Breast epithelium (tissue), 4 donors: Measurements from ENCODE around the gene CALML3. TPM values are rescaled to one million over a fixed set of nuclear protein-coding genes. Genes with fewer than 3 reads are reported as not detected.

ENCODE experiments used
- DNase-seq, 2 donors: peaks; one replicate each; pipeline ENCODE4 v3.0.0-alpha.2; 2019; ENCODE audit warnings: low spot score in 2 of 2
- H3K27ac ChIP-seq, 2 donors: fragments of 200-600 bp; sonication (generic) in 1 of 2; one replicate each; pipeline ENCODE4 v1.5.1; 2016 to 2019; ENCODE audit warnings: mild to moderate bottlenecking in 1 of 2
- H3K27me3 ChIP-seq, 2 donors: fragments of 200-600 bp; sonication (generic) in 1 of 2; one replicate each; pipeline versions ENCODE4 v1.5.1 to v1.6.0; 2017 to 2019; ENCODE audit warnings: control low read depth in 1 of 2, mild to moderate bottlenecking in 1 of 2
- H3K36me3 ChIP-seq: fragments of 200-600 bp; one replicate; pipeline ENCODE4 v1.5.1; 2019
- H3K4me1 ChIP-seq, 2 donors: fragments of 200-600 bp; sonication (generic); one replicate each; pipeline ENCODE4 v1.5.1; 2016 to 2019; ENCODE audit warnings: control low read depth in 1 of 2
- H3K4me3 ChIP-seq, 3 donors: fragments of 200-600 bp; sonication (generic); 1 replicate in 2 of 3; 2 replicates in 1 of 3; pipeline ENCODE4 v1.5.1; 2016 to 2019; ENCODE audit warnings: mild to moderate bottlenecking in 3 of 3, moderate library complexity in 2 of 3
- H3K9me3 ChIP-seq, 2 donors: fragments of 200-600 bp; sonication (generic) in 1 of 2; one replicate each; pipeline ENCODE4 v1.5.1; 2016 to 2019; ENCODE audit warnings: control low read depth in 1 of 2
- CTCF ChIP-seq, 3 donors: fragments of 450-650 bp; IDR thresholded peaks; one replicate each; pipeline ENCODE4 v1.5.1; 2016 to 2017; ENCODE audit warnings: antibody characterized with exemption in 3 of 3, mild to moderate bottlenecking in 3 of 3, moderate library complexity in 3 of 3
- POLR2A ChIP-seq: fragments of 450-650 bp; IDR thresholded peaks from one replicate; pipeline ENCODE4 v1.6.1; 2016; ENCODE audit warnings: antibody characterized with exemption, mild to moderate bottlenecking, moderate library complexity
- POLR2AphosphoS5 ChIP-seq, 3 donors: sonication (generic); formaldehyde crosslinking; IDR thresholded peaks; one replicate each; pipeline ENCODE4 v1.6.1; 2017; ENCODE audit warnings: antibody characterized with exemption in 3 of 3
- intact Hi-C: fragments of 100-400 bp; cut with DNase I; formaldehyde crosslinking; loops from one replicate; pipeline ENCODE4 v1.15.1; 2023; ENCODE audit warnings: low total_unique reads
- total RNA-seq, 3 donors: library from RNA; depleted of rRNA; stranded (reverse); fragments of >200 nt; gene quantifications; one replicate each; pipeline ENCODE4 v1.1.0, GENCODE V29; 2016

The CALML3 gene
- total RNA-seq, 3 donors from 2014 or later: 3.6 to 13.5 TPM; not detected in 1

DNA sequence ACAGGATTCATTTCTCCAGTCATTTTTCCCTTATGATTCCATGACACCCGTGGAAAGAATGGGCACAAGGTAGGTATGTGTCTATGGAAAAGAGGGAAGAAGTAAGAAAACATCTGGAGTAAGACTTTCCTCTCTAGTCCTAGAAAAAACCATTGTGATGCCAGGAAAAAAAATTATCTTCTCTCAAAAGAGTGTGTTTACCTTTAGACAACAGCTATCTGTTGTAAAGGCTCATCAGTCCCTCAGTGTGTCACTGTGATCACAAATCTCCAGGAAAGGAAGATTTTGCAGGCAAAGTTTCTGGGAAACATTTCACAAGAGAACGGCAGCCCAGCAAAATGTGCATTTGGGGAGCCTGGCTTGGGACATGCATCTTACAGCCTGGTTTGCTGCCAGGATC, 44.8 kb downstream of the CALML3 start:
- Histone ChIP-seq H3K27me3 (no peaks in the 10 kb centered on the region), H3K4me3 (no peak overlapping the region), H3K27ac (no peak overlapping the region), H3K4me1 (no peaks in the 10 kb centered on the region), H3K9me3 (no peaks in the 10 kb centered on the region), H3K36me3 (no peaks in the 10 kb centered on the region)
- no peak for DNase-seq
- no peak for TF ChIP-seq POLR2A
- no peak for TF ChIP-seq CTCF (IDR thresholded peaks at IDR 0.05)
- no peak for TF ChIP-seq POLR2AphosphoS5 (IDR thresholded peaks at IDR 0.05)
- intact Hi-C loops: no loop called here

DNA sequence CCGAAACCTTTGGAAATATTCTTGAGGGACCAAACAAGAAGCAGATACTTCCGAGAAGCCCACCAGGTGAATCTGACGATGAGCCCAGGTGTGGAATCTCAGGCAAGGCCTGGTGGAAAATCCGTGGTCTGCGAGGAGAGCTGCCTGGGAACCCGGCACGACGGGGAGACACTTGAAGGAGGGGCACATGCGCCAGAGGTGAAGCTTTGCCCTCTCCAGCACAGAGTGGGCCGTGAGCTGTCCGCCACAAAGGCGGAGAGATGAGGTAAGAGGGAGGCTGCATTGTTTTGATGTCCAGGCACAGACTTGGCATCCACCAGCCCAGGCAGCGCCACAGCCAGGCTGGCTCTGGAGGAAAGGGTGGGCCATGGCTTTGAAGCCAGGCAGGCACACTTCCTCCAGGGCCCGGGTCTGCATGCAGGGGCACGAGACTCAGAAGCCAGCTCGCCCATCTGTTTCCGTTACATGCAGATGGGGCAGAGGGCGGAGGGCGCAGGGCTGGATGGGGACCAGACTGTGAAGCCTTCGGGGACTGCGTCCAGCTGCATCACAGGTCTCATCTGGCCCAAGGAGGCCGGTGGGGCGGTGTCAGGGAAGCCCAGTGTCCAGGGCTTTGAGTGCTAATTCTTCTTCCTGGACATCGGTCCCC, 45.4 kb downstream of the CALML3 start:
- no peak for DNase-seq
- intact Hi-C loops: no loop called here
- Histone ChIP-seq H3K9me3 (no peaks in the 10 kb centered on the region), H3K36me3 (no peaks in the 10 kb centered on the region), H3K27me3 (no peaks in the 10 kb centered on the region), H3K27ac (no peak overlapping the region), H3K4me3 (no peak overlapping the region), H3K4me1 (no peaks in the 10 kb centered on the region)
- no peak for TF ChIP-seq POLR2AphosphoS5 (IDR thresholded peaks at IDR 0.05)
- TF ChIP-seq POLR2A: no peak
- no peak for TF ChIP-seq CTCF (IDR thresholded peaks at IDR 0.05)

DNA sequence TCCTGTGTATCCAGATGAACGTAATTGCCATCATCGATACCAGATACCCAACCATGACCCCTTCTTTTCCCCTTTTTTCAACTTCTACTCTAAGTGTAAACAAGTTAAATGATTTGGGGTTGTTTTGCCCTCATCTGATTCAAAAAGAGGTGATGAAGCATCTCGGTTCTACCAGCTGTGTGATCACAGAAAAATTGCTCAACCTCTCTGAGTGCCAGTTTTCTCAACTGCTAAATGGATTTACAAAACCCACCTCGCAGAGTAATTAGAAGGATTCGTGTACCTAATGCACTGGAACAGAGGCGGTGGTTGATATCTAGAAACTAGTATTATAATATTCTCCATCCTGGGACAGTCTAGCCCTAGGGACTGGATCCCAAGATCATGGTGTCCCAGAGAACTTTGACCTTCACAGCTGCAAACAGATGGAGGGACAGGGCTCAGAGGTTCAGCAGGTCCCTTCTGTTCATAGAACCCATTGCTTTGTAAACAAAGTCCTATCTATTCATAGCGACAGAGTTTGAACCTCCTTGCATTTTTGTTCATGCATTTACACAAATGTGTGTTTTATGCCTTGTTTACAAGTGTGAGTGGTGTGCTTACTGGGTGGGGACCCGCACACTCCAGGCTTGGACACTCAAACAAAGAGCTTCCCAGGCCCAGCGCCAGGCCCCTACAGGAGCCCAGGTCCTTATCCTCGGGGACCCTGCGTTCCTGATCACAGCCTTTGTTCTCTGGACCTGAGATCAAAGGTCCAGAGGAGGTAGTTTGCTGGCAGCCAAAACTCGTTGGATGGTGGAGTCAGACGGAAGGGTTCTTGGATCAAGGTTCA, 46.4 kb downstream of the CALML3 start:
- TF ChIP-seq POLR2A: no peak
- TF ChIP-seq CTCF (IDR thresholded peaks at IDR 0.05): no peak
- TF ChIP-seq POLR2AphosphoS5 (IDR thresholded peaks at IDR 0.05): no peak
- no peak for DNase-seq
- intact Hi-C loops: no loop called here

DNA sequence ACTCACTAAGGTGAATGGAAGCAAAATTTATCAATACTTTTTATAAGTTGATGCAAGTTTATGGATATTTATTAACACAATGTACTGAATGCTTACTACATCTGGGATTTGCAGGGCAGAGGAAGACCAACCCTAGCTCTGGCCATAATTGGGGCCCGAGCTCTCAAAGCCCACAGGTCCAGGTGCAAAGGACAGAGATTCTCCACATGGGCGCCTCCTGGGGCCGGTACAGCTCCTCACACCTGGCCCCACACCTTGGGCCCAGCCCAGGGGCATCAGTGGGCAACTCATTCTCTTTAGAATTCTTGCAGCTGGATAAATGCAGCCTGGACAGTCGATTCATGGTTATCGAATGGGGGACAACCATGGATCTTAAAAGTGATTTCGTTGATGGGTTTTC, 47.1 kb downstream of the CALML3 start:
- Histone ChIP-seq H3K9me3 (no peaks in the 10 kb centered on the region), H3K4me1 (no peaks in the 10 kb centered on the region), H3K27ac (no peak overlapping the region), H3K36me3 (no peaks in the 10 kb centered on the region), H3K27me3 (no peaks in the 10 kb centered on the region), H3K4me3 (no peak overlapping the region)
- intact Hi-C loops: no loop called here
- TF ChIP-seq CTCF (IDR thresholded peaks at IDR 0.05) (no peak), POLR2AphosphoS5 (IDR thresholded peaks at IDR 0.05) (no peak), POLR2A (no peak)
- DNase-seq: no peak

More for the DNA sequence above, 46.4 kb downstream of the CALML3 start:
- H3K27ac ChIP-seq: no peak overlapping the region
- H3K36me3 ChIP-seq: no peaks in the 10 kb centered on the region
- H3K4me1 ChIP-seq: no peaks in the 10 kb centered on the region
- H3K9me3 ChIP-seq: no peaks in the 10 kb centered on the region
- no peak overlapping the region for H3K4me3 ChIP-seq
- H3K27me3 ChIP-seq: no peaks in the 10 kb centered on the region

DNA sequence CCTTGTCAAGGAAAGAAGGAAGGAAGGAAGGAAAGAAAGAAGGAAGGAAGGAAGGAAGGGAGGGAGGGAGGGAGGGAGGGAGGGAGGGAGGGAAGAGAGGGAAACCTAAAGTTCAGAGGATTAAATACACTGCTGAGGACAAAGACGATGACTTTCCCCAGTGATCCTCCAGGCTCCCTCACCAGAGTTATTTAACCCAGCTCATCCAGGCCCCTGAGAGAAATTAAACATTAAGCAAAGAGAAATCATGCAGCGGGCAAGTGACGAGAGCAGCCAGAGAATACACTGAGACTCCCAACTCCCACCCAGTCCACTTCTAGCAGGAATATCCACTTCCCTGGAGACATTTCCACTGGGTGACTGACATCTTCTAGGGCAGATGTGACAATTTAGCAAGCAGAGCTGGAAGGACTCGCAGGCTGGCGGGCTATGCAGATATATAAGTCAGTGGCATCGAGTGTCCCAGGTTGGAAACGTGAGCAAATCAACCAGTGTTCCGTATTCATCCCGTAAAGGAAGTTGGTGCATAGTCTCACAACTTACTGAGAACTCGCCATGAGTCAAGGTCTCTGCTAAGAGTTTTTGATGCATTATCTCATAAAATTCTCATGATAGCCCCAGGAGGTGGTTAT, 48.7 kb downstream of the CALML3 start:
- H3K4me3 ChIP-seq: no peak overlapping the region
- TF ChIP-seq POLR2A (no peak), POLR2AphosphoS5 (IDR thresholded peaks at IDR 0.05) (no peak), CTCF (IDR thresholded peaks at IDR 0.05) (no peak)
- no peak for DNase-seq
- no peak overlapping the region for H3K27ac ChIP-seq
- no peaks in the 10 kb centered on the region for H3K36me3 ChIP-seq
- no peaks in the 10 kb centered on the region for H3K27me3 ChIP-seq
- no peaks in the 10 kb centered on the region for H3K4me1 ChIP-seq
- intact Hi-C loops: no loop called here
- H3K9me3 ChIP-seq: no peaks in the 10 kb centered on the region
